Cardiac muscle cell (in vitro differentiated cells and primary cell): ENCODE results near the gene KCTD1. TPM values are rescaled to one million over a fixed set of nuclear protein-coding genes. Genes with fewer than 3 reads are reported as not detected.

Experiments
- DNase-seq, 2 donors: peaks; one replicate each; pipeline versions ENCODE4 v3.0.0 to v3.0.0-alpha.2; 2010 to 2017; ENCODE audit warnings: low read depth in 1 of 2, low spot score in 1 of 2
- H3K27ac ChIP-seq: fragments of 200-600 bp; sonication (generic); 2 replicates; pipeline ENCODE4 v1.5.1; 2016
- H3K27me3 ChIP-seq: fragments of 200-600 bp; sonication (generic); 2 replicates; pipeline ENCODE4 v1.6.0; 2016; ENCODE audit warnings: control low read depth
- H3K36me3 ChIP-seq: fragments of 200-600 bp; sonication (generic); 2 replicates; pipeline ENCODE4 v1.5.1; 2016; ENCODE audit warnings: control low read depth
- H3K4me1 ChIP-seq: fragments of 200-600 bp; sonication (generic); 2 replicates; pipeline ENCODE4 v1.8.1; 2017; ENCODE audit warnings: low read depth, mild to moderate bottlenecking, mixed run types
- H3K4me3 ChIP-seq: fragments of 200-600 bp; sonication (generic); 2 replicates; pipeline ENCODE4 v1.5.1; 2016; ENCODE audit warnings: mild to moderate bottlenecking
- H3K9me3 ChIP-seq: fragments of 200-600 bp; sonication (generic); 2 replicates; pipeline ENCODE4 v1.5.1; 2017; ENCODE audit warnings: low read depth, mild to moderate bottlenecking, control low read depth
- polyA plus RNA-seq: library from polyadenylated mRNA; unstranded; fragments of >200 nt; fragmentation: Nextera tagmentation; extraction: Ambion mirVana; gene quantifications from 2 replicates; pipeline ENCODE4 v1.2.1, GENCODE V29; 2016
- total RNA-seq: library from RNA; depleted of rRNA; stranded (reverse); fragments of >200 nt; gene quantifications from 2 replicates; pipeline ENCODE4 v1.2.3, GENCODE V29; 2016
- TF ChIP-seq, protein P1 (sequence below): IDR thresholded peaks from 2 replicates; pipeline ENCODE4 v1.5.1; 2012; ENCODE audit warnings: low read depth, mild to moderate bottlenecking, low read length

KCTD1 gene
- total and polyA plus RNA-seq, 2 experiments from 2014 or later, result 3.9 to 23.1 TPM

DNA sequence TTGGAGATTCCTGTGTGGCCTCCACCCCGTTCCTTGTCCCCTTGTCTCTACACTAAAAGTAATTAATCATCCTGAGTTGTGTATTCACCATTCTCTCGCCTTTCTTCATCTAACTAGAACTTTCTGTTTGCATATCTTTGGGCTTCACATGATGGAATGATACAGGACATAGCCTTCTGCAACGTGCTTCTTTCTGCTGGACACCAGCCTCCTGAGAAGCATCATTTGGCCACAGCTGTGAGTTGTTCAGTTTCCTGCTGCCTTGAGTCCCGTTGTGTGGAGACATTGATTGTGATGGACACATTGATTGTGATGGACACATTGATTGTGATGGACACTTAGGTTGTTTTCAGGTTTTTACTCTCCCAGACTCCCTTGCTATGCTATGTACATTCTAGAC is 139.3 kb downstream of the KCTD1 start:
- Histone ChIP-seq H3K4me1 (no peaks in the 10 kb centered on the region), H3K27ac (no peak overlapping the region), H3K27me3 (no peaks in the 10 kb centered on the region), H3K36me3 (no peaks in the 10 kb centered on the region), H3K4me3 (no peak overlapping the region), H3K9me3 (no peaks in the 10 kb centered on the region)
- TF ChIP-seq, protein P1, sequence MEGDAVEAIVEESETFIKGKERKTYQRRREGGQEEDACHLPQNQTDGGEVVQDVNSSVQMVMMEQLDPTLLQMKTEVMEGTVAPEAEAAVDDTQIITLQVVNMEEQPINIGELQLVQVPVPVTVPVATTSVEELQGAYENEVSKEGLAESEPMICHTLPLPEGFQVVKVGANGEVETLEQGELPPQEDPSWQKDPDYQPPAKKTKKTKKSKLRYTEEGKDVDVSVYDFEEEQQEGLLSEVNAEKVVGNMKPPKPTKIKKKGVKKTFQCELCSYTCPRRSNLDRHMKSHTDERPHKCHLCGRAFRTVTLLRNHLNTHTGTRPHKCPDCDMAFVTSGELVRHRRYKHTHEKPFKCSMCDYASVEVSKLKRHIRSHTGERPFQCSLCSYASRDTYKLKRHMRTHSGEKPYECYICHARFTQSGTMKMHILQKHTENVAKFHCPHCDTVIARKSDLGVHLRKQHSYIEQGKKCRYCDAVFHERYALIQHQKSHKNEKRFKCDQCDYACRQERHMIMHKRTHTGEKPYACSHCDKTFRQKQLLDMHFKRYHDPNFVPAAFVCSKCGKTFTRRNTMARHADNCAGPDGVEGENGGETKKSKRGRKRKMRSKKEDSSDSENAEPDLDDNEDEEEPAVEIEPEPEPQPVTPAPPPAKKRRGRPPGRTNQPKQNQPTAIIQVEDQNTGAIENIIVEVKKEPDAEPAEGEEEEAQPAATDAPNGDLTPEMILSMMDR, result no peak
- no peak for DNase-seq

DNA sequence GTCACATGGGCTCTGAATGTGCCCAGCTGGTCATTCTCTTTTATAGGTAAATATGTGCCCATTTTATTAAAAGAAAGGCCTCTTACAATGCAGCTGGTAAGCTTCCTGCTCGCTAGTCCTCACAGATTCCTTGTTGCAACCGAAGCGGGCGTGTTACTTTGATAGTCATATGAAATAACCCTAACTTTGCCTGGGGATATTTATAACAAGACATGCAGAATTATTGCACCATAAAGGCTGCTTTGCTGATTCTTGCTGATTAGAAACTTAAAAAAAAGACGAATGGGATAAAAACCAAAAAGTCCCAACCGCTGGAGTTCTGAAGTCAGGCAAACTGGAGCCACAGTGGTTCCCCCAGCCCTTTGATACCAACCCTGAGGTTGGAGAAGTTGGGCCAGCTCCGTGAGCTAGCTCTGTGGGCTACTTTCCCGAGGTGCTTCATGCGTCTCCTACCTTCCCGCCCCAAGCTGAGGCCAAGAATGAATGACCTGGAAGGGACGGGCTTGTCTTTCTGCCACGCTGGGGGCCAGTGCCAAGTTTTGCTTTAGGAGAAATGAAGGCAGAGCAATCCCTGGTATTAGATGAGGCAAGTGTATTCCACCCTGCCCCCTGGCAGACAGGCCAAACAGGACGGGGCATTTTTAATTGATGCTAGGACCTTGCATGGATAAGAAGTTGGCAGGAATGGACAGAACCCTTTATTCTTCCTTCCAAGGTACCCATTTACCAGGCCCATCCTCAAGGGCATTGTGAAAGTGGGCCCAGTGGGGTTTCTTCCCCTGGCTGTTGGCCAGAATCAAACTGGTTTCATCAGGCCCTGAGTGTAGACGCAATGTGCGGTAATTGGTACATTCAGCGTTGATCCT is 140.4 kb downstream of the KCTD1 start:
- no peak for DNase-seq
- H3K4me1 ChIP-seq, result no peaks in the 10 kb centered on the region
- TF ChIP-seq, protein P1, result no peak

DNA sequence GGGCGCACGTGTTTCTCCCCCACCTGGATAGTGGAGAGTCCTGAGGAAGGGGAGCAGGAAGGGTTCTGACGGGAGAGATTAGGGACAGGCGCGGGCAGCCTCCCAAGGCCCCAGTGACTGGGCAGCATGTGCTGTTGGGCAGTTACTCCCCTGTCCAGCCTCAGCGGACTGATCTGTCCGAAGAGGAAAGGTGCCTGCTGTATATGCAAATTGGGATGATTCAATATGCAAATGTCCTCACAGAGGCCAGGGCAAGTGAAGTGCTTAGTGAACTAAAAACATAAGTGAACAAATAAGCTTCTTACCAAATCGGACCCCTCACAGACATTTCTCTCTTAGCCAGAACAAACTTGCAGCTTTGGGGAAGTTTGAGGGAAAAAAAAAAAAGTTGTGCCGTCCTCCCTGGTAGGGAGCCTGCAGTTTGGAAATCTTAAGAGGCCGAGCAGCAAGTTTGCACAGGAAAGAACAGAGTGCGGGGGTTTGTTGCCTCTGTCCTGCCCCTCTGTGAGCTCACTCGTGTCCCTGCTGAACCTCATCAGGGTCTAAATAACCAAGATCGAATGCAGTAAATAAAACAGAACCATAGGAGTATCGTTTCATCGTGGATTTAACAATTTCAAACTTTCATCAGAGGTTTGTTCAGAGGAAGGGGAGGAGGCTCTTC is 141.4 kb downstream of the KCTD1 start:
- H3K36me3 ChIP-seq, result no peaks in the 10 kb centered on the region
- DNase-seq, result no peak
- H3K27ac ChIP-seq, result no peak overlapping the region
- TF ChIP-seq, protein P1, result no peak
- H3K4me3 ChIP-seq, result no peak overlapping the region
- no peaks in the 10 kb centered on the region for H3K9me3 ChIP-seq
- H3K27me3 ChIP-seq, result no peaks in the 10 kb centered on the region
- H3K4me1 ChIP-seq, result no peaks in the 10 kb centered on the region

More for the DNA sequence above, 140.4 kb downstream of the KCTD1 start:
- H3K36me3 ChIP-seq, result no peaks in the 10 kb centered on the region
- H3K4me3 ChIP-seq, result no peak overlapping the region
- H3K27ac ChIP-seq, result no peak overlapping the region
- no peaks in the 10 kb centered on the region for H3K27me3 ChIP-seq
- no peaks in the 10 kb centered on the region for H3K9me3 ChIP-seq

DNA sequence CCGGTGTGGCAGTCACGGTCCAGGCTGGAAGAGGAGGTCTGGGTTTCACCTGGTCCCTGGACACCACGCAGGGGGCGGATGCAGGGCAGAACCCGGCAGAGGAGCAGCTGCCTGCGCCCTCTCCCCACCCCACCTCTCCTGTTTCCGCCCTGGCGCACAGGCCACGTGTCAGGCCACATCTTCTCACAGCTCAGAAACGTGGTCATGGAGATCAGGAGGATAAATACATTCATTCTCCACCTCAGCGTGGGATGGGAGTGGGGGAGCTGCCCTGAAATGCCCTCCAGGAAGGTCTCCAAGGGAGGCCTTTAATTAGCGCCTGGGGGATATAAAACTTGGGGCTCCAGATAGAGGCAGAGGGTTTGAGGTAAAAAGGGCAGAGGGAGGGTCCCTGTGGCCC is 142.0 kb downstream of the KCTD1 start:
- H3K9me3 ChIP-seq, result no peaks in the 10 kb centered on the region
- H3K27ac ChIP-seq, result no peak overlapping the region
- H3K4me1 ChIP-seq, result no peaks in the 10 kb centered on the region
- no peaks in the 10 kb centered on the region for H3K36me3 ChIP-seq
- no peak for DNase-seq
- H3K27me3 ChIP-seq, result no peaks in the 10 kb centered on the region
- no peak overlapping the region for H3K4me3 ChIP-seq
- TF ChIP-seq, protein P1, result no peak

DNA sequence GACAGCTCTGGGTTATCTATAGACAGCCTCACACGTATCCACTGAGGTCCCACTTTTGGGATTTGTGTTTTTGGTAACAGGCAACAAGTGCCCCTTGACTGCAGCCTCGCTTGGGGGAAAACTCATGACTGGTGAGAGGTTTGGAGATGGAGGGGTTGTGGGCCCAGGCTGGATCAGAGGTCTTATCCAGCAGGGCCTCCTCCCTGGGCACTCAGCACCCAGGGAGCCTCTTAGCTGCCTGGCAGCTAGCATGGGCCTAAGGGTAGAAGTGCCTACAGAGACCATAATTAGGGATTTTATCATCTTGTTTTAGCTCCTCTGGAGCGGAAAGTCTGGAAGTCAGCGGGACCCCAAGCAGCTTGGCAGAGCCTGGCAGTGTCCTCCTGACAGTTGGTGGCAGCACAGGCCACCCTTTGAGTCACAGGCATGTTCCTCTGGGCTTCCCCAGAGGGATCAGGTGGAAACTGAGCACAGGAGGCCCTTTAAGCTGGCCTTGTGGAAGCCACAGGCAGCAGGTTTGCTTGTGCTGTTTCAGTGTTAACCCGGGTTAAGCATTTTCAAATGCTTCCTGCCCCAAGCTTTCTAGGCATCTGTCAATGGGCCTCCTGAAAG is 143.1 kb downstream of the KCTD1 start:
- no peaks in the 10 kb centered on the region for H3K9me3 ChIP-seq
- no peaks in the 10 kb centered on the region for H3K36me3 ChIP-seq
- H3K4me3 ChIP-seq, result no peak overlapping the region
- DNase-seq, result peak; percentile 35 to 58
- no peaks in the 10 kb centered on the region for H3K27me3 ChIP-seq
- H3K4me1 ChIP-seq, result no peaks in the 10 kb centered on the region
- no peak overlapping the region for H3K27ac ChIP-seq
- TF ChIP-seq, protein P1, result peak; percentile 47
